GM19467 (cell line): ENCODE data around the gene NHSL1.

Source experiments
- ATAC-seq: cut with Tn5 transposase; IDR thresholded peaks from one replicate; pipeline ENCODE4 v1.9.1; 2021; ENCODE audit warnings: mild to moderate bottlenecking, moderate library complexity; ENCODE audit not compliant: unreplicated experiment

Gene NHSL1

DNA sequence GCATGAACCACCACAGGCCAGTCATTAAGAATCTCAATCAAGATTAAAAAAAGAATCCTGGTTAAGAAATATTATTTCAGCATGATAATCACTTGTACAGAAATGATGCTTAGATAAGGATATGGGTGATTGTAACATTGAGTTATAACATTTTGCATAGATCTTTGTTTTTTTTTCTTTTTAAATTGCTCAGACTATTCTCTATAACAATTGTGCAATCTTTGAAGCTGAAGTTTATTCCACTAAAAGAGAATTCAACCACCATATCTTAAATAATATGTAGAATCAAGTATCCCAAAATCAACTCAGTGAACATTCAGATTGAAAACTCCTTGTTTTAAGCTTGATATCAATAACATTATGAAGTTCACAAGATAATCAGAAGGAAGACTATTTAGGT is 122.3 kb downstream of the NHSL1 start:
- ATAC-seq = no peak

DNA sequence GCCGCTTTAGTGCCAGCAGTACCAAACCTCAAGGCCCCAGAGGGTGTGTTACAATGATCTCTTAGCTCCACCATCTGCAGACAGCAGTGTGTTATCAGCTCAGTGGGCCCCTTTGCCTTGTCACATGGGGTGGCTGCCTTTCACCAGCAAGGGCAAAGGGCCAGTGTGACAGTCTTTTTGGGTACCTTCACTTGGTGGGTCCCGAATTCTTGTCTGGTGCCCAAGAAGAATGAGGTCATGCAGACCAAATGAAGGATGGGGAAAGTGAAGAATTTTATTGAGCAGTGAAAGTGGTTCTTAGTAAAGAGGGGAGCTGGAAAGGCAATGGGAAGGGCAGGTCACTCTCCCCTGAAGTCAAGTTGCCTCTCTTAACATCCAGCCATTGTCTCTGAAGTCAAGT is 124.5 kb downstream of the NHSL1 start:
- no peak for ATAC-seq

DNA sequence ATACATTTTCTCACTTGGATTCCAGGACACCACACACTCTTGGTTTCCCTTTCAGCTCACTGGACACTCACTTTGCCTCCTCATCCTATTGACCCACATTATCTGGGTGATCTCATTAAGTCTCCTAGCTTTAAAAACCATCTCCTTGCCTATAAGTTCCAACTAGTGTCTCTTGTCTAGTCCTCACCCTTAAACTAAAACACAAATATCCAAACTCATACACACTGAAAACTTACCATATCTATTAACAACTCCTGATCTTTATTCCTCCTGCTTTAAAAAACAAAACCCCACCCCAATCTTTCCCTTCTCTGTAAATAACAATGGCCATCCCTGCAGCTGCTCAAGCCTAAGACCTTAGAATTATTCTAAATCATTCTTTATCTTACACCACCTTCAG is 125.1 kb downstream of the NHSL1 start:
- no peak for ATAC-seq

DNA sequence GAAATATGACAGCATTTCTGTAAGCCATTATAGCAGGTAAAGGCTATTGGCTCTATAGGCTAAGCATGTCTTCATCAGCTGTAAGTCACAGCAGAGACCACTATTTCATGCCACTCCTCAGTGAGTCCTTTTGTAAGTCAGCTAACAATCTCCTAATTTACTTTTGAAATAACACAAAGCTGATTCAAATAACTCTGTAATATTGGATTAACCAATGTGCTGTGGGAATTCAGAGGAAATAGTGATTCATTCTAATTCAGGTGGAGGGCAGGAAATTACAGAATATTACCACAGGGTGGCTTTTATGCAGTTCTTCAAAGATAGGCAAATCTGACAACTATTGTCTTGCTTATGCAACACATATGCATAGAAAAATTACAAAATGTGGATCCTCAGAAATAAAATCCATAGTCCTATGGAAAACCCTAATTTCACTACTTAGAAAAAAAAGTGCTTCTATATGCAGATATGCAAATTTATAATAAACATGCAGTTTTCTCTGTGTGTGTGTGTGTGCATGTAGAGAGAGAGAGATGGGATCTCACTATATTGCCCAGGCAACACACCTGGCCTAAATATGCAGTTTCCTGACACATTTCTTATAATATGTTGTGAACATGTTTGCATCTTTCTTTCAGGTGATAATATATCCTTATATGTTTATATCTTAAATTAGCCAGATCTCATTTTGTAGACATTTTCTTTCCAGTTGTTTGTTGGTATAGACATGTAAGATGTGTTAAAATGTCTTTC is 126.4 kb downstream of the NHSL1 start:
- ATAC-seq = no peak
